Measurements from ENCODE around the gene CRYBB2. TPM values are rescaled to one million over a fixed set of nuclear protein-coding genes. Genes with fewer than 3 reads are reported as not detected.
A peak's percentile ranks its signal among the peaks of the same experiment; 100 is the strongest.

Gene CRYBB2
- total RNA-seq (not detected), polyA plus RNA-seq (under 1 TPM in 2 of 3 donors, not detected in 1; 0.53 to 0.92 TPM)
- long read RNA-seq, donor 1: 0 reads
- long read RNA-seq, donor 2: 0 reads
- long read RNA-seq, donor 3: 0 reads
- long read RNA-seq, donor 4: 0 reads
- long read RNA-seq, donor 5: 0 reads
- long read RNA-seq, donor 6: 0 reads
- long read RNA-seq, donor 7: 0 reads
- long read RNA-seq, donor 8: 0 reads
- long read RNA-seq, donor 9: 0 reads
- long read RNA-seq, donor 10: 0 reads

GRCh38 chr22:25219211-25219689 is at the start of gene CRYBB2:
Gene CRYBB2 (plus strand): TSS chr22:25219639. CDS start chr22:25221430, 1,791 bp downstream.
- WGBS, 5 donors: 89 to 92% (median 90%) methylated on average over 19 of the region's 19 CpGs
- Histone ChIP-seq H3K27me3 (peaks cover 0 to 37% (median 3%) of the 10 kb centered on the region in 3 donors), H3K27ac (no peak within 1 kb of the TSS), H3K4me1 (no peaks in the 10 kb centered on the region), H3K9me3 (peaks cover 0 to 8% (median 0%) of the 10 kb centered on the region in 4 donors), H3K36me3 (no peaks in the 10 kb centered on the region), H3K4me3 (no peak within 1 kb of the TSS)
- TF ChIP-seq EP300 (IDR thresholded peaks at IDR 0.05): no peak
- no peak for TF ChIP-seq CTCF (IDR thresholded peaks at IDR 0.05)
- no peak for TF ChIP-seq POLR2A (IDR thresholded peaks at IDR 0.05)
- no peak for TF ChIP-seq POLR2AphosphoS5 (IDR thresholded peaks at IDR 0.05)
- DNase-seq: no peak
- intact Hi-C loops (cut with DNase I; ENCODE audit: low total_unique reads): no loop called here

GRCh38 chr22:25170426-25170980 is 48.9 kb upstream of the CRYBB2 start:
- Histone ChIP-seq H3K27me3 (no peaks in the 10 kb centered on the region), H3K4me1 (peaks cover 0 to 7% (median 0%) of the 10 kb centered on the region in 4 donors), H3K4me3 (no peak overlapping the region), H3K9me3 (no peaks in the 10 kb centered on the region), H3K27ac (no peak overlapping the region), H3K36me3 (peaks cover 14 to 48% (median 37%) of the 10 kb centered on the region in 4 donors)
- intact Hi-C loops (cut with DNase I; ENCODE audit: low total_unique reads): loop anchor here (10.0 kb wide), 1 partner anchor 96 kb away; no protein-coding TSS in a partner anchor
- 88 to 95% (median 89%) methylated on average over 10 to 16 of the region's 16 CpGs for WGBS, 5 donors
- no peak for DNase-seq
- TF ChIP-seq POLR2AphosphoS5 (IDR thresholded peaks at IDR 0.05) (no peak), EP300 (IDR thresholded peaks at IDR 0.05) (no peak), CTCF (IDR thresholded peaks at IDR 0.05) (no peak), POLR2A (IDR thresholded peaks at IDR 0.05) (no peak)

- Histone ChIP-seq H3K27ac (no peak overlapping the region), H3K9me3 (no peaks in the 10 kb centered on the region), H3K4me1 (no peaks in the 10 kb centered on the region), H3K4me3 (no peak overlapping the region), H3K36me3 (peaks cover 28 to 64% (median 53%) of the 10 kb centered on the region in 4 donors), H3K27me3 (no peaks in the 10 kb centered on the region)
- TF ChIP-seq CTCF (IDR thresholded peaks at IDR 0.05): peak in 5 of 7 experiments; percentile 21 to 77 (median 48)
- TF ChIP-seq POLR2AphosphoS5 (IDR thresholded peaks at IDR 0.05): no peak
- WGBS, 5 donors: 40 to 56% (median 48%) methylated on average over 3 to 5 of the region's 5 CpGs
- intact Hi-C loops (cut with DNase I; ENCODE audit: low total_unique reads): loop anchor here (10.0 kb wide), 1 partner anchor 97 kb away; no protein-coding TSS in a partner anchor
- DNase-seq: peak; percentile 44 to 50
Observed at GRCh38 chr22:25172153-25172552, 47.3 kb upstream of the CRYBB2 start.

GRCh38 chr22:25174156-25174887 is 45.1 kb upstream of the CRYBB2 start:
- intact Hi-C loops (cut with DNase I; ENCODE audit: low total_unique reads): loop anchor here (10.0 kb wide), 1 partner anchor 100 kb away; no protein-coding TSS in a partner anchor
- Histone ChIP-seq H3K27me3 (no peaks in the 10 kb centered on the region), H3K36me3 (peaks cover 40 to 86% (median 73%) of the 10 kb centered on the region in 4 donors), H3K4me3 (no peak overlapping the region), H3K27ac (no peak overlapping the region), H3K4me1 (no peaks in the 10 kb centered on the region), H3K9me3 (peaks cover 0 to 2% (median 0%) of the 10 kb centered on the region in 4 donors)
- TF ChIP-seq POLR2A (IDR thresholded peaks at IDR 0.05) (no peak), EP300 (IDR thresholded peaks at IDR 0.05) (no peak), CTCF (IDR thresholded peaks at IDR 0.05) (no peak), POLR2AphosphoS5 (IDR thresholded peaks at IDR 0.05) (no peak)
- no peak for DNase-seq
- WGBS, 5 donors: 88 to 94% (median 92%) methylated on average over 13 of the region's 13 CpGs
